T follicular helper cell (primary cell): Measurements from ENCODE around the gene ADGRG4.

ENCODE experiments used
- DNase-seq: peaks from one replicate; pipeline ENCODE4 v3.0.0-alpha.2; 2020; ENCODE audit warnings: low read depth

Gene ADGRG4

GRCh38 chrX:136457303-136457917 lies 156.6 kb downstream of the ADGRG4 start:
- DNase-seq = no peak

- DNase-seq = no peak
These were observed 163.8 kb downstream of the ADGRG4 start for GRCh38 chrX:136464589-136464988.
